Measurements from ENCODE around the gene LGR5. TPM values are rescaled to one million over a fixed set of nuclear protein-coding genes. Genes with fewer than 3 reads are reported as not detected.

Gene LGR5
- total RNA-seq, 1 experiment from 2014 or later = 0.04 TPM

- Histone ChIP-seq H4K20me1 (ENCODE audit: low read length) (no peaks in the 10 kb centered on the region), H3K4me2 (ENCODE audit: low read length) (no peak overlapping the region), H2AFZ (ENCODE audit: low read length) (no peak overlapping the region), H3F3A (ENCODE audit: low read length, unreplicated experiment) (no peaks in the 10 kb centered on the region), H3K4me1 (ENCODE audit: insufficient read depth, low read length) (peaks cover 19% of the 10 kb centered on the region), H3K79me2 (ENCODE audit: low read length) (no peaks in the 10 kb centered on the region), H3K9me2 (replicated peaks; ENCODE audit: low read length) (no peaks in the 10 kb centered on the region), H3K4me3 (ENCODE audit: low read length) (no peak overlapping the region), H3K27ac (ENCODE audit: low read length) (no peak overlapping the region), H3K9me3 (ENCODE audit: low read length) (no peaks in the 10 kb centered on the region), H3K36me3 (ENCODE audit: low read depth, low read length) (no peaks in the 10 kb centered on the region), H3K9ac (ENCODE audit: low read length) (no peak overlapping the region), H3K27me3 (ENCODE audit: low read length) (no peaks in the 10 kb centered on the region)
- DNase-seq = no peak
- intact Hi-C loops (cut with micrococcal nuclease) = loop anchor here (2.0 kb wide), 1 partner anchor 269 kb away; no protein-coding TSS in a partner anchor
- CTCF ChIA-PET = no interaction called here
- TF ChIP-seq CTCF (conservative IDR thresholded peaks at IDR 0.05; ENCODE audit: low read depth, low read length) = no peak
- TF ChIP-seq EZH2 (IDR thresholded peaks at IDR 0.05; ENCODE audit: low read length, unreplicated experiment) = no peak
- TF ChIP-seq EZH2phosphoT487 (IDR thresholded peaks at IDR 0.05; ENCODE audit: borderline replicate concordance, low read length) = no peak
- no peak for ATAC-seq
- POLR2A ChIA-PET (ENCODE audit: unreplicated experiment) = no interaction called here
- BruUV-seq (replicated peaks) = no TSS peak
These were observed 46.0 kb upstream of the LGR5 start for GRCh38 chr12:71393625-71394024.

GRCh38 chr12:71397433-71397954 is 42.1 kb upstream of the LGR5 start:
- Histone ChIP-seq H3K9ac (ENCODE audit: low read length) (no peak overlapping the region), H4K20me1 (ENCODE audit: low read length) (no peaks in the 10 kb centered on the region), H3K27me3 (ENCODE audit: low read length) (no peaks in the 10 kb centered on the region), H3K27ac (ENCODE audit: low read length) (peak overlapping the region; percentile 58), H2AFZ (ENCODE audit: low read length) (no peak overlapping the region), H3K36me3 (ENCODE audit: low read depth, low read length) (no peaks in the 10 kb centered on the region), H3K9me2 (replicated peaks; ENCODE audit: low read length) (no peaks in the 10 kb centered on the region), H3K9me3 (ENCODE audit: low read length) (no peaks in the 10 kb centered on the region), H3K4me2 (ENCODE audit: low read length) (peak overlapping the region; percentile 59), H3K4me3 (ENCODE audit: low read length) (no peak overlapping the region), H3K4me1 (ENCODE audit: insufficient read depth, low read length) (peaks cover 19% of the 10 kb centered on the region), H3K79me2 (ENCODE audit: low read length) (no peaks in the 10 kb centered on the region), H3F3A (ENCODE audit: low read length, unreplicated experiment) (no peaks in the 10 kb centered on the region)
- no TSS peak for BruUV-seq (replicated peaks)
- DNase-seq (peak; percentile 92), ATAC-seq (peak; percentile 75)
- intact Hi-C loops (cut with micrococcal nuclease) = no loop called here
- POLR2A ChIA-PET (ENCODE audit: unreplicated experiment) = no interaction called here
- CTCF ChIA-PET = no interaction called here
- TF ChIP-seq CTCF (conservative IDR thresholded peaks at IDR 0.05; ENCODE audit: low read depth, low read length) (no peak), EZH2phosphoT487 (IDR thresholded peaks at IDR 0.05; ENCODE audit: borderline replicate concordance, low read length) (no peak), EZH2 (IDR thresholded peaks at IDR 0.05; ENCODE audit: low read length, unreplicated experiment) (no peak)

- TF ChIP-seq EZH2 (IDR thresholded peaks at IDR 0.05; ENCODE audit: low read length, unreplicated experiment) (no peak), EZH2phosphoT487 (IDR thresholded peaks at IDR 0.05; ENCODE audit: borderline replicate concordance, low read length) (no peak), CTCF (conservative IDR thresholded peaks at IDR 0.05; ENCODE audit: low read depth, low read length) (no peak)
- Histone ChIP-seq H3K79me2 (ENCODE audit: low read length) (no peaks in the 10 kb centered on the region), H2AFZ (ENCODE audit: low read length) (no peak overlapping the region), H3K4me2 (ENCODE audit: low read length) (no peak overlapping the region), H3K4me1 (ENCODE audit: insufficient read depth, low read length) (peaks cover 19% of the 10 kb centered on the region), H3K9ac (ENCODE audit: low read length) (no peak overlapping the region), H3F3A (ENCODE audit: low read length, unreplicated experiment) (no peaks in the 10 kb centered on the region), H3K4me3 (ENCODE audit: low read length) (no peak overlapping the region), H3K36me3 (ENCODE audit: low read depth, low read length) (no peaks in the 10 kb centered on the region), H4K20me1 (ENCODE audit: low read length) (no peaks in the 10 kb centered on the region), H3K9me2 (replicated peaks; ENCODE audit: low read length) (no peaks in the 10 kb centered on the region), H3K27ac (ENCODE audit: low read length) (no peak overlapping the region), H3K27me3 (ENCODE audit: low read length) (no peaks in the 10 kb centered on the region), H3K9me3 (ENCODE audit: low read length) (no peaks in the 10 kb centered on the region)
- ChIA-PET CTCF (interaction anchor here (0.6 kb wide), 1 partner anchor 170 kb away, joined by 4 read pairs; no protein-coding TSS in a partner anchor), POLR2A (ENCODE audit: unreplicated experiment) (no interaction called here)
- intact Hi-C loops (cut with micrococcal nuclease) = no loop called here
- ATAC-seq (no peak), DNase-seq (no peak)
- BruUV-seq (replicated peaks) = no TSS peak
These were observed 40.4 kb upstream of the LGR5 start for GRCh38 chr12:71399197-71399596.

All from PC-3 (cell line).